GM19395 (cell line): ENCODE results near the gene TEAD2.

Experiments
- ATAC-seq: cut with Tn5 transposase; IDR thresholded peaks from one replicate; pipeline ENCODE4 v1.9.1; 2021; ENCODE audit warnings: mild to moderate bottlenecking, moderate library complexity; ENCODE audit not compliant: unreplicated experiment

Gene TEAD2

GRCh38 chr19:49348305-49349189 is 13.7 kb downstream of the TEAD2 start:
- no peak for ATAC-seq

- no peak for ATAC-seq
These were observed 14.4 kb downstream of the TEAD2 start for GRCh38 chr19:49347835-49348234.

GRCh38 chr19:49347191-49347590 is 15.0 kb downstream of the TEAD2 start:
- no peak for ATAC-seq

- ATAC-seq: no peak
These were observed 17.5 kb downstream of the TEAD2 start for GRCh38 chr19:49344505-49345423.

GRCh38 chr19:49343123-49343522 is 19.1 kb downstream of the TEAD2 start:
- ATAC-seq: no peak

GRCh38 chr19:49342291-49342721 is 19.9 kb downstream of the TEAD2 start:
- ATAC-seq: no peak

- ATAC-seq: no peak
These were observed 21.1 kb downstream of the TEAD2 start for GRCh38 chr19:49340865-49341718.

- no peak for ATAC-seq
These were observed 21.9 kb downstream of the TEAD2 start for GRCh38 chr19:49340069-49340864.

- no peak for ATAC-seq
These were observed 22.7 kb downstream of the TEAD2 start for GRCh38 chr19:49339301-49340068.

- ATAC-seq: no peak
These were observed 23.4 kb downstream of the TEAD2 start for GRCh38 chr19:49338691-49339300.

GRCh38 chr19:49338023-49338677 is 24.1 kb downstream of the TEAD2 start:
- no peak for ATAC-seq

- ATAC-seq: no peak
These were observed 24.8 kb downstream of the TEAD2 start for GRCh38 chr19:49337267-49338022.

GRCh38 chr19:49336482-49337266 is 25.5 kb downstream of the TEAD2 start:
- ATAC-seq: no peak

- ATAC-seq: no peak
These were observed 26.3 kb downstream of the TEAD2 start for GRCh38 chr19:49335784-49336481.

- no peak for ATAC-seq
These were observed 27.0 kb downstream of the TEAD2 start, which contains the start of gene CD37 for GRCh38 chr19:49335071-49335783. CD37 (plus strand) TSS chr19:49335406; CDS start chr19:49335541, 135 bp downstream.
